A673 (cell line): Measurements from ENCODE around the gene NTNG2. TPM values are rescaled to one million over a fixed set of nuclear protein-coding genes. Genes with fewer than 3 reads are reported as not detected.

Experiments used
- Bru-seq: library from RNA; stranded (reverse); fragments of 400-500 nt; gene quantifications from one replicate; lab custom pipeline; 2021; lab: Mats Ljungman, UMichigan
- BruChase-seq, 2 experiments: library from RNA; stranded (reverse); fragments of 400-500 nt; gene quantifications; one replicate each; lab custom pipeline; 2021; lab: Mats Ljungman, UMichigan
- BruUV-seq: library from RNA; stranded (reverse); fragments of 400-500 nt; replicated peaks from 2 replicates; lab custom pipeline; 2021; lab: Mats Ljungman, UMichigan
- CTCF ChIA-PET: fragments of 300-600 bp; sonication (Branson Sonifier 250); formaldehyde crosslinking; loops from one replicate; lab custom pipeline; 2022; ENCODE audit warnings: antibody characterized with exemption; lab: Charles Lee
- POLR2A ChIA-PET: fragments of 300-600 bp; sonication (Branson Sonifier 250); formaldehyde crosslinking; loops from one replicate; lab custom pipeline; 2022; ENCODE audit warnings: antibody characterized with exemption; ENCODE audit not compliant: low non-redundant PET; lab: Charles Lee
- DNase-seq: peaks from one replicate; pipeline ENCODE4 v3.0.0-alpha.2; 2015; ENCODE audit warnings: low spot score
- H3K27ac ChIP-seq: fragments of 200-600 bp; sonication (generic); 2 replicates; pipeline ENCODE4 v1.5.1; 2016; ENCODE audit warnings: mixed run types, low read depth, mild to moderate bottlenecking, mixed read lengths, antibody characterized with exemption, low read length; ENCODE audit not compliant: poor library complexity, severe bottlenecking
- H3K27me3 ChIP-seq: fragments of 200-600 bp; sonication (generic); replicated peaks from 2 replicates; pipeline ENCODE4 v1.6.1; 2017; ENCODE audit warnings: mixed run types, low read depth, mild to moderate bottlenecking, mixed read lengths, antibody characterized with exemption, low read length; ENCODE audit not compliant: insufficient read depth, poor library complexity
- H3K36me3 ChIP-seq: fragments of 200-600 bp; sonication (generic); 2 replicates; pipeline ENCODE4 v1.6.1; 2016; ENCODE audit warnings: mixed run types, mild to moderate bottlenecking, mixed read lengths, antibody characterized with exemption, low read length; ENCODE audit not compliant: insufficient read depth, poor library complexity, severe bottlenecking
- H3K4me1 ChIP-seq: fragments of 200-600 bp; sonication (generic); 2 replicates; pipeline ENCODE4 v1.6.1; 2017; ENCODE audit warnings: mixed run types, mild to moderate bottlenecking, mixed read lengths, antibody characterized with exemption, low read length; ENCODE audit not compliant: insufficient read depth, poor library complexity, severe bottlenecking
- H3K4me3 ChIP-seq: fragments of 200-600 bp; sonication (generic); 2 replicates; pipeline ENCODE4 v1.5.1; 2016; ENCODE audit warnings: low read depth, mixed run types, mild to moderate bottlenecking, mixed read lengths, low read length; ENCODE audit not compliant: poor library complexity, severe bottlenecking
- H3K9me3 ChIP-seq: fragments of 200-600 bp; sonication (generic); 2 replicates; pipeline ENCODE4 v1.6.1; 2016; ENCODE audit warnings: mixed run types, low read depth, mild to moderate bottlenecking, mixed read lengths, antibody characterized with exemption, low read length; ENCODE audit not compliant: poor library complexity, severe bottlenecking
- EZH2 ChIP-seq: fragments of 200-600 bp; sonication (generic); IDR thresholded peaks from 2 replicates; pipeline ENCODE4 v1.6.1; 2017; ENCODE audit warnings: borderline replicate concordance, low read depth, mild to moderate bottlenecking, mixed read lengths, antibody characterized with exemption, low read length; ENCODE audit not compliant: poor library complexity, severe bottlenecking
- intact Hi-C: fragments of 100-400 bp; cut with micrococcal nuclease; formaldehyde crosslinking; loops from one replicate; pipeline ENCODE4 v1.10.0; 2022; ENCODE audit not compliant: unreplicated experiment
- long read RNA-seq: library from polyadenylated mRNA; stranded (forward); transcript quantifications from one replicate; pipeline ENCODE4 v2.0.0, GENCODE V29; 2022
- total RNA-seq: library from RNA; stranded (reverse); gene quantifications from 2 replicates; pipeline ENCODE4 v1.2.3, GENCODE V29; 2021
- TF ChIP-seq, protein P1 (sequence below): fragments of 300-800, 200-600 bp; sonication (generic); conservative IDR thresholded peaks from 2 replicates; pipeline ENCODE4 v1.5.1; 2017; ENCODE audit warnings: low read depth, mild to moderate bottlenecking, antibody characterized with exemption, low read length, moderate library complexity, mixed read lengths

Gene NTNG2, protein sequence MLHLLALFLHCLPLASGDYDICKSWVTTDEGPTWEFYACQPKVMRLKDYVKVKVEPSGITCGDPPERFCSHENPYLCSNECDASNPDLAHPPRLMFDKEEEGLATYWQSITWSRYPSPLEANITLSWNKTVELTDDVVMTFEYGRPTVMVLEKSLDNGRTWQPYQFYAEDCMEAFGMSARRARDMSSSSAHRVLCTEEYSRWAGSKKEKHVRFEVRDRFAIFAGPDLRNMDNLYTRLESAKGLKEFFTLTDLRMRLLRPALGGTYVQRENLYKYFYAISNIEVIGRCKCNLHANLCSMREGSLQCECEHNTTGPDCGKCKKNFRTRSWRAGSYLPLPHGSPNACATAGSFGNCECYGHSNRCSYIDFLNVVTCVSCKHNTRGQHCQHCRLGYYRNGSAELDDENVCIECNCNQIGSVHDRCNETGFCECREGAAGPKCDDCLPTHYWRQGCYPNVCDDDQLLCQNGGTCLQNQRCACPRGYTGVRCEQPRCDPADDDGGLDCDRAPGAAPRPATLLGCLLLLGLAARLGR
- total RNA-seq (1.5 and 3.0 TPM in 2 replicates), Bru-seq, nascent RNA (percentile 16 among the genes with signal in this experiment), BruChase-seq, experiment 1, labeled RNA remaining after a 2-hour chase (percentile 18 among the genes with signal in this experiment), BruChase-seq, experiment 2, labeled RNA remaining after a 6-hour chase (percentile 13 among the genes with signal in this experiment)
- long read RNA-seq, partial matches to known transcripts = 0 of 5 reads
- long read RNA-seq, other reads (novel, unspliced or antisense) = 2 of 5 reads

DNA sequence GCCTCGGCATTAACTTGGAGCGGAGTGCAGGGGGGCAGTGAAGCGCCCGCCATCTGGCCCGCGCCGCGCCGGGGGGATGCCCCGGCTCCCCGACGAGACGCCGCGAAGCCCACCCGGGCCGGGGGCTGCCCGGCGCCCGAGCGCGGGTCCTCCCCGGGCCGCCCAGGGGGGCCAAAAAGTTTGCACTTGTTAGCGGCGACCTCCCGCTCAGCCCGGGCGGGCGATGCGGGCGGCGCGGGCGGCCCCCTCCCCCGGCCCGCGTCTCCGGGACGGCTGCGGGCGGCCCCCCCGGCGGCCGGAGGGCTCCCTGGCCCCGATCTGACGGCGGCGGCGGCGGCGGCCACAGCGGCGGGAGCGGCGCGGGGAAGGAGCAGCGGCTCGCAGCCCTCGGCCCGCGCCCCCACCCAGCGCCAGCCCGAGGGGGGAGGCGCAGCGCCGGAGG lies at the start of gene NTNG2:
Gene NTNG2 (plus strand): TSS at position 316 of the 442 bp plus-strand sequence. CDS start 4,774 bp downstream, outside the sequence.
- ChIA-PET POLR2A (no interaction called here), CTCF (interaction anchor here (0.6 kb wide), 1 partner anchor 389 kb away, joined by 7 read pairs; no protein-coding TSS in a partner anchor)
- no peaks in the 10 kb centered on the region for H3K36me3 ChIP-seq
- DNase-seq = no peak
- peak within 1 kb of the TSS; percentile 58 for H3K4me3 ChIP-seq
- no peaks in the 10 kb centered on the region for H3K9me3 ChIP-seq
- H3K27me3 ChIP-seq = peaks cover 63% of the 10 kb centered on the region
- TF ChIP-seq, protein P1, sequence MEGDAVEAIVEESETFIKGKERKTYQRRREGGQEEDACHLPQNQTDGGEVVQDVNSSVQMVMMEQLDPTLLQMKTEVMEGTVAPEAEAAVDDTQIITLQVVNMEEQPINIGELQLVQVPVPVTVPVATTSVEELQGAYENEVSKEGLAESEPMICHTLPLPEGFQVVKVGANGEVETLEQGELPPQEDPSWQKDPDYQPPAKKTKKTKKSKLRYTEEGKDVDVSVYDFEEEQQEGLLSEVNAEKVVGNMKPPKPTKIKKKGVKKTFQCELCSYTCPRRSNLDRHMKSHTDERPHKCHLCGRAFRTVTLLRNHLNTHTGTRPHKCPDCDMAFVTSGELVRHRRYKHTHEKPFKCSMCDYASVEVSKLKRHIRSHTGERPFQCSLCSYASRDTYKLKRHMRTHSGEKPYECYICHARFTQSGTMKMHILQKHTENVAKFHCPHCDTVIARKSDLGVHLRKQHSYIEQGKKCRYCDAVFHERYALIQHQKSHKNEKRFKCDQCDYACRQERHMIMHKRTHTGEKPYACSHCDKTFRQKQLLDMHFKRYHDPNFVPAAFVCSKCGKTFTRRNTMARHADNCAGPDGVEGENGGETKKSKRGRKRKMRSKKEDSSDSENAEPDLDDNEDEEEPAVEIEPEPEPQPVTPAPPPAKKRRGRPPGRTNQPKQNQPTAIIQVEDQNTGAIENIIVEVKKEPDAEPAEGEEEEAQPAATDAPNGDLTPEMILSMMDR = no peak
- no peak for TF ChIP-seq EZH2
- peaks cover 24% of the 10 kb centered on the region for H3K4me1 ChIP-seq
- no TSS peak for BruUV-seq
- no peak within 1 kb of the TSS for H3K27ac ChIP-seq
- intact Hi-C loops = no loop called here

DNA sequence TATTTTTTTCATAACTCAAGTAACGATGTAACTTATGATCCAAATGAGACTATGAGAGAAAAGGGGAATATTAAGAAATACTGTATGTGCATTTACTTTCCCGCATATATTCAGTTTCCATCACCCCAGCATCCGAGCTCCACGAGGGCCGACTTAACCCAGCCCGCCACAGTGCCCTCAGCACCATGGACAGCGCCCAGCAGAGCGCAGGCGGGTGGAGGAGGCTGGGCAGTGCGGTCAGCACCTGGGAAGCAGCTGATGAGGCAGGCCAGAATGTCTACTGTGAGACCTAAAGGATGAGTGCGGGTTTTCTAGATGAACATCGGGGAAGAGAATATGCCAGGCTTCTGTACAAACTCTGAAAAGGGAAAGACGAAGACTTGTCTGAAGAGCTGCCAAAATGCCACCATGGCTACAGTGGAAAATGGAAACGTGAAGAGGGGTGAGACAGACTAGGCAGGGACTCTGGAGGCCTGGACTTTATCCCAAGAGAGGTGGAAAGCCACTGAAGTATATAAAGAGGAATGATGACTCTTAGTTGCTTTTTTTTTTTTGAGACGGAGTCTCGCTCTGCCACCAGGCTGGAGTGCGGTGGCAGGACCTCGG lies 47.7 kb upstream of the NTNG2 start:
- H3K4me1 ChIP-seq = no peaks in the 10 kb centered on the region
- DNase-seq = peak; percentile 53
- H3K27ac ChIP-seq = no peak overlapping the region
- peaks cover 73% of the 10 kb centered on the region for H3K27me3 ChIP-seq
- CTCF ChIA-PET = interaction anchor here (0.7 kb wide), 1 partner anchor 587 kb away, joined by 3 read pairs; no protein-coding TSS in a partner anchor
- POLR2A ChIA-PET = no interaction called here
- intact Hi-C loops = no loop called here
- no peaks in the 10 kb centered on the region for H3K9me3 ChIP-seq
- no peak overlapping the region for H3K4me3 ChIP-seq
- BruUV-seq = no TSS peak
- H3K36me3 ChIP-seq = no peaks in the 10 kb centered on the region
- TF ChIP-seq, protein P1 = no peak
- TF ChIP-seq EZH2 = no peak

DNA sequence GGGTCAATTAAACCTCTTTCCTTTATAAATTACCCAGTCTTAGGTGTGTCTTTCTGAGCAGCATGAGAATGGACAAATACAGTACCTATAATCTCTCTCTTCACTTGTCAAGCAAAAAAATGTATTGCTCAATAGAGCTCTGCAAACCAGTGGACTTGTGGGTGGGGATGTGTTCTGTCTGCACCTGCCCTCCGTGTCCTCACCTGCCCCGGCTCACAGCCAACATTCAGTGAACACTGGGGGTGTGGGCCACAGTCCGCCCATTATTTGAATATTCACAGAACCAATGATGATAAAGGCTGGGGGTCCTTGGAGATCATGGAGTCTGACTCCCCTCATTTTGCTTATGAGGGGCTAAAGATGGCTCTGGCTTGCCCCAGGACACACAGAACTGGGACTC lies 45.3 kb upstream of the NTNG2 start:
- intact Hi-C loops = no loop called here
- Histone ChIP-seq H3K9me3 (no peaks in the 10 kb centered on the region), H3K27me3 (peaks cover 65% of the 10 kb centered on the region), H3K4me1 (no peaks in the 10 kb centered on the region), H3K27ac (no peak overlapping the region), H3K4me3 (no peak overlapping the region), H3K36me3 (no peaks in the 10 kb centered on the region)
- CTCF ChIA-PET = no interaction called here
- BruUV-seq = no TSS peak
- no peak for DNase-seq
- POLR2A ChIA-PET = no interaction called here
- TF ChIP-seq, protein P1 = no peak
- TF ChIP-seq EZH2 = no peak
